SKM-1 (cell line): Measurements from ENCODE around the gene PGS1.

Source experiments
- DNase-seq: peaks from one replicate; lab custom pipeline; 2025; ENCODE audit not compliant: unreplicated experiment; lab: John Stamatoyannopoulos, UW

Gene PGS1

DNA sequence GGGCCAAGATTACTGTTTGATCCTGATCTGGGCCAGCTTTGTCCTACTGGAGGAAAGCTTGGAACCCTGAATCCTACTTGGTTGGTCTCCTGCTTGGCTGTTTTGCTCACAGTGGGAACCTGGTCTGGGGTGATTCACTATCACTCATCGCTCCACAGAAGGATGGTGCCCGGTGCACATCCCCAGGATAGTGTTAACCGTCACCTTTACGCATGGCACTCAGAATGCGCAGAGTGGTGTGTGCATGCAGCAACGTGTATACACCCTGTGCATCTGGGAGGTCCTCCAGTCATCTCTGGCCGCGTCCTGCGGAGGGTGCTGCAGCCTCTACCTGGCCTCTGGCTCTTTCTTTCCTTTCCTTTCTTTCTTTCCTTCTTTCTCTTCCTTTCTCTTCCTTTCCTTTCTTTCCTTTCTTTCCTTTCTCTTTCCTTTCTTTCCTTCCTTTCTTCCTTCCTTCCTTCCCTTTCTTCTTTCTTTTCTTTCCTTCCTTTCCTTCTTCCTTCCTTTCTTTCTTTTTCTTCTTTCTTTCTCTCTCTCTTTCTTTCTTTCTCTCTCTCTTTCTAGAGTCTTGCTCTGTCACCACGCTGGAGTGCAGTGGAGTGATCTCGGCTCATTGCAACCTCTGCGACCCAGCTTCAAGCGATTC lies 31.7 kb upstream of the PGS1 start:
- DNase-seq, result no peak

- DNase-seq, result no peak
Measured at GRCh38 chr17:78347453-78347852, 31.0 kb upstream of the PGS1 start.

- DNase-seq, result no peak
Measured at GRCh38 chr17:78348055-78348770, 30.2 kb upstream of the PGS1 start.

DNA sequence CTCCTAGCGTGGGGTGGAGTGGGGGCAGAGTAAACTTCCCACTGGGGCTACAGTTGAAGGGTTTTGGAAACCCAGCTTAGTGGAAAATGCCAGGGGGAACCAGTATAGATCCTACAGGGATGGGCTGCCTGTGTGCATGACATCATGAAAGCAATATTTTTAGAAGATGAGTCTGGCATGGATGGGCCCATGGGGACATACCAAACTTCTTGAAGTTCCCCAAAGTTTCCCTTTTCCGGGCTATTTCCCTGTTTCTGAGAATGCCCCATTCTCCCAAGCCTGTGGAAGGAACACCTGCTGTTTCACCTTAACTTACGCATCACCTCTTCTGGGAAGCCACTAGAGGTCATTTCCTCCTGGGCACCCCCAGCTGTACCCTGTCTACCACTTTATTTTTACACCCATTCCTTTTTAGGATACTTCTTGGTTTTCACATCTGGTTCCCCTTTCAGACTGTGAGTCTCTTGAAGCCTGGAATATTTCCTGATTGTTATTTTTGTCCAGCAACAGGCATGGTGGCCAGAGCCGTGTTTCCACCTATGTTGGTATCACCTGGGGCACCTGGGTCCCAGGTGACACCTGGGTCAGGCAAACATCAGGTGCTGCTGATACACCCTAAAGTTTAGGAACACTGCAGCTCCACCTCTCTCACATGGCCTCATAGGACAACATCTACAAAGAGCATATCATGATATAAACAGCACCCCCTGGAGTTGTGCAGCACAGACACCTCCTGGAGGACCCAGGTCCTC lies 28.4 kb upstream of the PGS1 start:
- no peak for DNase-seq

DNA sequence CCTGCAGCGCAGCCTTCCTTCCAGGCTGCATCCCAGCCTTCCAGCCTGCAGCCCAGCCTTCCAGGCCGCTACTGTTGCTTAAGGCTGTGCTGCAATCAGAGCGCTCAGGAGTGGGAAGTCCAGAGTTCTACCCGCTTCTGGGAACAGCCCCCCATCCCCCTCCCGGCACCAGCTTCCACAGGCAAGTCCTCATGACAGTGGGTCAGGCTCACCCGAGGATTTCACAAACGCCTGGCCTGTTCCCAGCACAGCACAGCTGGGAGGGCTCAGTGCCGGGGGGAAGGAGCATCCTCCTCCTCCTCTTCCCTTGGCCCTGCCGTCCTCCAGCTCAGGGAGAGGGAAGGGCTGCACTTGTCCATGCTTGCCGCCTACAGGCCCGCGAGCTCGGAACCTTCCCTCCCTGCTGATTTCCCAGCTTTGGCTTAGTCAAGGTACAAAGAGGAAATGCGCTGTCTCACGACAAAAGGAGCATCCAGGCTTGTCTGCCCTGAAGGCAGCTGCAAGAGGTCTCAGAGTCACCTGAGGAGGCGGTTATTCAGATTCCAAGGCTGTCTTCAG lies 26.9 kb upstream of the PGS1 start:
- DNase-seq, result no peak

GRCh38 chr17:78353834-78354233 lies 24.6 kb upstream of the PGS1 start:
- no peak for DNase-seq

DNA sequence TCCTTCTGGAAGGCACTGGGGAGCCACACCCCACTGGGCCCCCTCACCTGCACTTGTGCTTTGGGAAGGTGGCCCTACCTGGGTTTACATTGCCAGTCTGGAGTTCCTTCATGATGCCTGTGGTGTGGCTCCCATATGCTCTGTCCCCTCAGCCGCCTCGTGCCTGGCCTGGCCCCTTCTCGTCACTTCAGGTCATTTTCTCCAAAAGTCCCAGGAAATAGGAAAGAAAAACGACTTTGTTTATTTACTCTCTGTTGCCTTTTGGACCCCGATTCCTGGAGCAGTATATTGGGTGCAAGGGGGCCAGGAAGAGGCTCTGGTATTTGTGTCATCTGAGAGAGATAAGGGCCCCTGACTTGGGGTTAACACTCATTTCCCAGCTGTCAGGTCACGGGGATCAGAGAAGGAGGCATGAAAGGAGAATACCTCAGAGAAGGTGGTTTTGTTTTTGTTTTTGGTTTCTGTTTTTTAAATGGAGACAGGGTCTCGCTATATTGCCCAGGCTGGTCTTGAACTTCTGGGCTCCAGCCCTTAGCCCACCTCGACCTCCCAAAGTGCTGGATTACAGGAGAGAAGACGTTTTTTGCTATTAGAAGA lies 23.3 kb upstream of the PGS1 start:
- no peak for DNase-seq

DNA sequence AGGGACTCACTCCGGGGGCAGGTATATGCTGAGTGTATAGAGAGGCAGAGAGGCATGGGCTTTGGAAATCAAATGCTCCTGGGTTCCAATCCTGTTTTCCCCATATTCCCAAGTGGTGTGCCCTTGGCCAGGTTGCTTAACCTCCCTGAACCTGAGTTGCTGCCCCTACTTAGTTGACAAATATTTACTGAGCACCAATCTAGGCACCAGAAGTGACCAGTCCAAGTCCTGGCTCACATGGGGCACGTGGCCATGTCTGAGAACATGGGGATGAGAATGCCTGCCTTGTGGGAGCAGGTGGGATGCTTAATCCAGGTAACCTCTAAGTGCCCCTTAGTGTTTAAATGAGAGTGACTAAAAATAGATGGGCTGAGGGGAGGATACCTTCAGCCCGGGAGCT lies 22.7 kb upstream of the PGS1 start:
- DNase-seq, result no peak

- no peak for DNase-seq
Measured at GRCh38 chr17:78356101-78356713, 22.2 kb upstream of the PGS1 start.

DNA sequence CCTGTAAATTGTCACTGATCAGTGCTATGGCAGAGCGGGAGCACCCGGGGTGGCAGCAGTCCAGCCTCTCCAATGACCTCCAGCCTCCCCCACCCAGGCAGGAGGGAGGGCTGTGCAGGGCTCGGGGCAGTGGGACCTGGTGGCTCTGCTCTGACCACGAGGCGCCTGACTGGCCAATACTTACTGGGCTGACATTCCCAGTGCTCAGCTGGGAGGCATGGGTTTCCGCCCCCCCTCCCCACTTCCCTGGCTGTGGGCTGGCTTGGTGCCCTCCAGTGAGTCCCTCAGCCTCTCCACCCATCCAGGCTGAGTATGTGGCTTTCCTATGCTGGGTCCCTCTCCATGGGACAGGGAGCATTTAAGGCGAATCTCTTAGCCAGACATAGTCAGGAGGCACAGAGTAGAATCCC lies 21.3 kb upstream of the PGS1 start:
- no peak for DNase-seq

GRCh38 chr17:78357672-78358537 lies 20.5 kb upstream of the PGS1 start:
- no peak for DNase-seq

GRCh38 chr17:78358538-78359320 lies 19.7 kb upstream of the PGS1 start:
- no peak for DNase-seq

DNA sequence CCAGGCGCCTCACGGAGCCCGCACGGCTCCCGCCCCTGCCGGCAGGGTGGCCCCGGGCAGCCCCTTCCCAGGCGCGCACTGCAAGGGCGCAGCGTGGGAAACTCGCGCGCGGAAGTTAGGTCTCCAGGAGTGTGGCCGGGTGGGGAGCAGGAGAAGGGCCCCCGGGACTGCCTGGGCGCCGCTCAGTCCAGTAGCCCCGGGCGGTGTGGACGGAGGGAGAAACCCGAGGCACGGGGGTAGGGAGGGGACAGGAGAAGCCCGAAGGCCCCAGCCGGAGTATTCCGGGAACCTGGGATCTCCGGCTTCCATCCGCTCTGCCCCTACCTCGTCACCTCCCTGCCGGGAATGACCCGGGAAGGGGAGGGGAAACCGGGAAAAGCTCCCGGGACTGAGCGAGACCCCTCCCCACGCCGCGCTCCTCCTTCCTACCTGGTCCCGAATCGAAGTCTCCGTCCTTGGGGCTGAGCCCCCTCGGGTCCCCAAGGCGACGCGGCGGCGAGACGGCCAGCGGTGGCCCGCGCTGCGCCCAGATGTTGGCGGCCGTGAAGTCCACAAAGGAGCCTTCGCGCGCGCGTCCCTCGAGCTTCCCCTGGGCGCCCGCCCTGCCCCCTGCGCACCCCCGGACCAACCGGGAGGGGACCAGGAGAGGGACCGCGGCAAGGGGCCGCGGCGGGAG lies 19.0 kb upstream of the PGS1 start:
- no peak for DNase-seq

- peak; percentile 42 for DNase-seq
Measured at GRCh38 chr17:78359997-78360370, 18.5 kb upstream of the PGS1 start, which contains the start of gene SOCS3. Gene SOCS3 (minus strand): TSS chr17:78360077. CDS start chr17:78359095, 982 bp downstream.

GRCh38 chr17:78360371-78361224 lies 17.9 kb upstream of the PGS1 start:
- DNase-seq, result peak; percentile 39

GRCh38 chr17:78361225-78361701 lies 17.2 kb upstream of the PGS1 start:
- no peak for DNase-seq

DNA sequence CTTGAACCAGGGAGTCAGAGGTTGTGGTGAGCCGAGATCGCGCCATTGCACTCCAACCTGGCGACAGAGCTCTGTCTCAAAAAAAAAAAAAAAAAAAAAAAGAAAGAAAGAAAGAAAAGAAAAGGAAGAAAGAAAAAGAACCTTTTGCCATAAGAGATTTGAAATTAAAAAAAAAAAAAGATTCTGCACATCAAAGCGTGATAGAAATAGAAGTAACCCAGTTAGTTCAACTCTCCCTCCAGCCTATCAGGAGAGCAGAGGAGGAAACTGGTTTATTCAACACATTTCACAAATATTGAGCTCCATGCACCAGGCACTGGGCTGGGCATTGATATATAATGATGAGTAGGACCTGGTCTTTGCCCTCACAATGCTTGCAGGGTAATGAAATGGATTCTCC lies 16.2 kb upstream of the PGS1 start:
- DNase-seq, result no peak

GRCh38 chr17:78362671-78363070 lies 15.8 kb upstream of the PGS1 start:
- no peak for DNase-seq
